Measurements from ENCODE around the gene THAP4.
"Not testable (repeated sequence)": the region's sequence is repeated elsewhere in the genome, so short reads cannot be mapped to it uniquely, and the experiment has no call there.

THAP4 gene

GRCh38 chr2:241586564-241587264, 50.2 kb downstream of the THAP4 start:
- no peak for DNase-seq (ENCODE audit: low read depth, low spot score)

GRCh38 chr2:241584436-241584835, 52.5 kb downstream of the THAP4 start:
- DNase-seq (ENCODE audit: low read depth, low spot score): no peak

- no peak for DNase-seq (ENCODE audit: low read depth, low spot score)
Observed at GRCh38 chr2:241582806-241583205, 54.2 kb downstream of the THAP4 start.

GRCh38 chr2:241582328-241582727, 54.6 kb downstream of the THAP4 start:
- DNase-seq (ENCODE audit: low read depth, low spot score): no peak

- DNase-seq (ENCODE audit: low read depth, low spot score): no peak
Observed at GRCh38 chr2:241579281-241579680, 57.7 kb downstream of the THAP4 start.

- no peak for DNase-seq (ENCODE audit: low read depth, low spot score)
Observed at GRCh38 chr2:241577413-241578122, 59.4 kb downstream of the THAP4 start.

GRCh38 chr2:241576293-241576654, 60.7 kb downstream of the THAP4 start:
- DNase-seq (ENCODE audit: low read depth, low spot score): no peak

GRCh38 chr2:241575624-241576292, 61.2 kb downstream of the THAP4 start:
- DNase-seq (ENCODE audit: low read depth, low spot score): no peak

- DNase-seq (ENCODE audit: low read depth, low spot score): no peak
Observed at GRCh38 chr2:241574911-241575623, 61.9 kb downstream of the THAP4 start.

GRCh38 chr2:241573741-241574140, 63.2 kb downstream of the THAP4 start:
- DNase-seq (ENCODE audit: low read depth, low spot score): no peak

GRCh38 chr2:241572915-241573651, 63.9 kb downstream of the THAP4 start:
- not testable (repeated sequence) for DNase-seq (ENCODE audit: low read depth, low spot score)

GRCh38 chr2:241571821-241572620, 64.9 kb downstream of the THAP4 start:
- no peak for DNase-seq (ENCODE audit: low read depth, low spot score)

GRCh38 chr2:241570961-241571581, 65.9 kb downstream of the THAP4 start:
- no peak for DNase-seq (ENCODE audit: low read depth, low spot score)

- no peak for DNase-seq (ENCODE audit: low read depth, low spot score)
Observed at GRCh38 chr2:241569831-241570281, 67.1 kb downstream of the THAP4 start.

GRCh38 chr2:241568726-241569125, 68.2 kb downstream of the THAP4 start:
- DNase-seq (ENCODE audit: low read depth, low spot score): no peak

GRCh38 chr2:241567776-241568175, 69.2 kb downstream of the THAP4 start:
- DNase-seq (ENCODE audit: low read depth, low spot score): no peak

- DNase-seq (ENCODE audit: low read depth, low spot score): not testable (repeated sequence)
Observed at GRCh38 chr2:241567266-241567665, 69.7 kb downstream of the THAP4 start.

- DNase-seq (ENCODE audit: low read depth, low spot score): no peak
Observed at GRCh38 chr2:241566468-241566867, 70.5 kb downstream of the THAP4 start.

- not testable (repeated sequence) for DNase-seq (ENCODE audit: low read depth, low spot score)
Observed at GRCh38 chr2:241566021-241566420, 70.9 kb downstream of the THAP4 start.

- DNase-seq (ENCODE audit: low read depth, low spot score): no peak
Observed at GRCh38 chr2:241565411-241565810, 71.5 kb downstream of the THAP4 start.
